Stomach (tissue), 9 donors: ENCODE results near the gene BANF2. TPM values are rescaled to one million over a fixed set of nuclear protein-coding genes. Genes with fewer than 3 reads are reported as not detected.

Experiments used
- DNase-seq, 2 donors: peaks; one replicate each; pipeline versions ENCODE4 v3.0.0 to v3.0.0-alpha.2; 2013 to 2019
- H3K27ac ChIP-seq, 5 donors: fragments of 200-600 bp in 4 of 5; sonication (generic) in 4 of 5; one replicate each; pipeline ENCODE4 v1.5.1; 2013 to 2019; ENCODE audit warnings: mild to moderate bottlenecking in 1 of 5, moderate library complexity in 1 of 5
- H3K27me3 ChIP-seq, 3 donors: fragments of 200-600 bp; sonication (generic); one replicate each; pipeline ENCODE4 v1.5.1; 2017 to 2019; ENCODE audit warnings: mixed run types in 1 of 3
- H3K36me3 ChIP-seq, 4 donors: fragments of 200-600 bp; sonication (generic); 1 replicate in 3 of 4; 2 replicates in 1 of 4; pipeline ENCODE4 v1.5.1; 2016 to 2019
- H3K4me1 ChIP-seq, 4 donors: fragments of 200-600 bp; sonication (generic); one replicate each; pipeline ENCODE4 v1.5.1; 2016 to 2019
- H3K4me3 ChIP-seq, 4 donors: fragments of 200-600 bp; sonication (generic) in 3 of 4; one replicate each; pipeline ENCODE4 v1.5.1; 2016 to 2019; ENCODE audit warnings: mild to moderate bottlenecking in 1 of 4
- H3K9me3 ChIP-seq, 4 donors: fragments of 200-600 bp; sonication (generic); one replicate each; pipeline ENCODE4 v1.5.1; 2016 to 2019
- CTCF ChIP-seq, 7 experiments: fragments of 450-650 bp in 4 of 7; fragments of 200-600 bp in 3 of 7; sonication (generic) in 3 of 7; IDR thresholded peaks; one replicate each; pipeline ENCODE4 v1.5.1; 2016 to 2019; ENCODE audit warnings: antibody characterized with exemption in 7 of 7, control low read depth in 2 of 7, mild to moderate bottlenecking in 1 of 7
- EP300 ChIP-seq: sonication (generic); formaldehyde crosslinking; IDR thresholded peaks from one replicate; pipeline ENCODE4 v1.6.1; 2017; ENCODE audit warnings: antibody characterized with exemption
- POLR2A ChIP-seq, 4 donors: fragments of 450-650 bp; IDR thresholded peaks; one replicate each; pipeline ENCODE4 v1.6.1; 2016; ENCODE audit warnings: antibody characterized with exemption in 4 of 4, control low read depth in 2 of 4, mild to moderate bottlenecking in 1 of 4, moderate library complexity in 1 of 4
- POLR2AphosphoS5 ChIP-seq, 3 donors: sonication (generic); formaldehyde crosslinking; IDR thresholded peaks; one replicate each; pipeline ENCODE4 v1.6.1; 2016; ENCODE audit warnings: antibody characterized with exemption in 3 of 3
- WGBS, 5 donors: extraction: QIAGEN DNeasy Blood & Tissue Kit in 3 of 5; methylation state at CpG; one replicate each; pipeline versions ENCODE4 v1.1.5 to v1.1.7; 2013 to 2018; 5-methylcytosine and 5-hydroxymethylcytosine counted together
- intact Hi-C: fragments of 100-400 bp; cut with DNase I; formaldehyde crosslinking; loops from one replicate; pipeline ENCODE4 v1.15.1; 2023; ENCODE audit warnings: low total_unique reads
- polyA plus RNA-seq, 3 donors: library from polyadenylated mRNA; stranded (reverse); fragments of 200-250 nt; gene quantifications; one replicate each; pipeline ENCODE4 v1.2.3, GENCODE V29; 2013
- total RNA-seq, 5 donors: library from RNA; depleted of rRNA; stranded (reverse); fragments of >200 nt; gene quantifications; one replicate each; pipeline versions ENCODE4 v1.1.0 to v1.2.3, GENCODE V29; 2014 to 2016
- donor health status: healthy with polysubstance abuse.
- donor health status: Bipolar disorder and iron deficiency.
- donor health status: healthy.

The BANF2 gene
- total and polyA plus RNA-seq, 8 donors = not detected

DNA sequence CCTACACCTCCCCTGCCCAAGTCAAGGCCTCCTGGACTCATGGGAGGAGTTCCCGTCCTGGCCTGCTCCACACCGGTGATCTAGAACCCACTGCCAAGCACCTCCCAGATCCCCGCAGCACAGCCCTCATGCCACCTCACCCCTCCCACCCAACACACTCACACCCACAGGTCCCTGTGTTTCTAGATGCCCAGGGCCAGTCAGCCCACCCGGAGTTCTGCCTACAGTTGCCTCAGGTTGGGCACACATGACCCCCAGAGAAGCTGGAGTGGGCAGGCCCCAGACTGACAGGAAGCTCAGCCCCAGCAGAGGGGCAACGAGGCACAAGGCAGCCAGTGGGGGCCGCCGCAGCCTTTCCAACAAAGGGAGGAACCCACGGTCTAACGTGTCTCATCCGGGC, 47.4 kb upstream of the BANF2 start:
- Histone ChIP-seq H3K9me3 (no peaks in the 10 kb centered on the region), H3K27ac (peak overlapping the region; percentile 21 to 74 (median 58)), H3K27me3 (no peaks in the 10 kb centered on the region), H3K4me3 (no peak overlapping the region), H3K36me3 (peaks cover 0 to 43% (median 28%) of the 10 kb centered on the region in 4 donors), H3K4me1 (peaks cover 56 to 89% (median 70%) of the 10 kb centered on the region in 4 donors)
- intact Hi-C loops = no loop called here
- TF ChIP-seq EP300 = no peak
- TF ChIP-seq POLR2A (IDR thresholded peaks at IDR 0.05) = no peak
- TF ChIP-seq CTCF (IDR thresholded peaks at IDR 0.05) = no peak
- no peak for TF ChIP-seq POLR2AphosphoS5 (IDR thresholded peaks at IDR 0.05)
- WGBS, 5 donors = 56 to 80% (median 63%) methylated on average over 6 to 10 of the region's 10 CpGs
- no peak for DNase-seq

DNA sequence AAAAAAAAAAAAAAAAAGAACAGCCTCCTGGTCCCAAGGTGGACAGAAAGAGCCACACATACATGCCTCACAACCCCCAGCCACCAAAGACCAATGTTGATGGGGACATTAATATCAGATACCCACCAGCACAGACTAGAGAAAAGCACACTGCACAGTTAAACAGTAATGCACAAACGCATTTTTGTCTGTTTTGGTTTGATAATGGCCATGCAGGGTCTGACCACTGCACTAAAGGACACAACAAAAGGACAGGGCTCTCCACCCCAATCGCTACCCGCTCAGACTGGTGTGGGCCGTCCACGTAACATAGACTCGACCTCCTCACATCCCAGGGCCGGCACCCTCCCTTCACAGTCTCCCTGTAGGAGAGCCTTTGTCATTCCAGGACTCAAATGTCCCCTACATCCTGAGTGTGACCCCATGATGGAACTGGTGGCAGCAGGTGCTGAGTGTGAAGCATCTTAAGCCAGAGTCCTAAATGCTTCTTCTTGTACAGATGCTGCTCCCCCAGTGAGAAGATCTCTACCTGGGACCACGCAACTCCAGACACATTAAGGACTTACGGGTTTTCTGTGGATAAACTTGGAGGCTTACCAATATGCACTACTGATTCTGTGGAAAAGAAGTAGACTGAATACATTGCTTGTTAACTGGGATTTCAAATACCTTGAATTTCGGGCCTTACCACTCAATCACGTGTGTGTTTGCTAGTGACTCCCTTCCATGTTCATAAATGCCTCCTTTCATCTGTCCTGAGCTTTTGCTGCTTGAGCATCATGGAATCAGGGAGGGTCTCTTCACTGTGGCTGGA, 45.7 kb upstream of the BANF2 start:
- 76 to 86% (median 82%) methylated on average over 11 of the region's 11 CpGs for WGBS, 5 donors
- peaks cover 0 to 6% (median 3%) of the 10 kb centered on the region in 4 donors for H3K9me3 ChIP-seq
- no peak for DNase-seq
- no peak for TF ChIP-seq CTCF (IDR thresholded peaks at IDR 0.05)
- no peak for TF ChIP-seq POLR2A (IDR thresholded peaks at IDR 0.05)
- no peak for TF ChIP-seq POLR2AphosphoS5 (IDR thresholded peaks at IDR 0.05)
- TF ChIP-seq EP300 = no peak
- peak overlapping the region in 2 of 5 donors; percentile 33 to 74 for H3K27ac ChIP-seq
- peaks cover 40 to 79% (median 54%) of the 10 kb centered on the region in 4 donors for H3K4me1 ChIP-seq
- no peaks in the 10 kb centered on the region for H3K27me3 ChIP-seq
- intact Hi-C loops = no loop called here
- H3K4me3 ChIP-seq = no peak overlapping the region
- H3K36me3 ChIP-seq = peaks cover 10 to 59% (median 43%) of the 10 kb centered on the region in 4 donors

- no peaks in the 10 kb centered on the region for H3K27me3 ChIP-seq
- DNase-seq = peak in 1 of 2 donors; percentile 65
- peaks cover 0 to 6% (median 3%) of the 10 kb centered on the region in 4 donors for H3K9me3 ChIP-seq
- TF ChIP-seq POLR2AphosphoS5 (IDR thresholded peaks at IDR 0.05) (no peak), CTCF (IDR thresholded peaks at IDR 0.05) (peak in 3 of 7 experiments; percentile 25 to 65 (median 53)), POLR2A (IDR thresholded peaks at IDR 0.05) (no peak)
- H3K27ac ChIP-seq = peak overlapping the region in 3 of 5 donors; percentile 13 to 74 (median 33)
- no peak overlapping the region for H3K4me3 ChIP-seq
- intact Hi-C loops = no loop called here
- H3K36me3 ChIP-seq = peaks cover 10 to 66% (median 46%) of the 10 kb centered on the region in 4 donors
- 49 to 64% (median 54%) methylated on average over 7 of the region's 7 CpGs for WGBS, 5 donors
- peaks cover 32 to 76% (median 47%) of the 10 kb centered on the region in 4 donors for H3K4me1 ChIP-seq
Measured at GRCh38 chr20:17654649-17655285, 45.0 kb upstream of the BANF2 start.

GRCh38 chr20:17655286-17655651, 44.5 kb upstream of the BANF2 start:
- H3K4me1 ChIP-seq = peaks cover 29 to 76% (median 43%) of the 10 kb centered on the region in 4 donors
- DNase-seq = no peak

More at GRCh38 chr20:17655286-17655651, 44.5 kb upstream of the BANF2 start:
- TF ChIP-seq POLR2AphosphoS5 (IDR thresholded peaks at IDR 0.05) (no peak), POLR2A (IDR thresholded peaks at IDR 0.05) (no peak), EP300 (no peak), CTCF (IDR thresholded peaks at IDR 0.05) (no peak)
- Histone ChIP-seq H3K9me3 (peaks cover 0 to 6% (median 3%) of the 10 kb centered on the region in 4 donors), H3K27me3 (no peaks in the 10 kb centered on the region), H3K4me3 (no peak overlapping the region), H3K27ac (peak overlapping the region in 3 of 5 donors; percentile 13 to 74 (median 33)), H3K36me3 (peaks cover 10 to 69% (median 49%) of the 10 kb centered on the region in 4 donors)
- intact Hi-C loops = no loop called here
- WGBS, 5 donors = 61 to 73% (median 66%) methylated on average over 7 of the region's 7 CpGs
